CD14-positive monocyte (primary cell): ENCODE measurements around the gene SPESP1. TPM values are rescaled to one million over a fixed set of nuclear protein-coding genes. Genes with fewer than 3 reads are reported as not detected.

Experiments used
- DNase-seq, 3 donors: peaks; one replicate each; pipeline ENCODE4 v3.0.0-alpha.2; 2011 to 2022
- H2AFZ ChIP-seq: 2 replicates; pipeline ENCODE4 v1.6.0; 2012; ENCODE audit warnings: mild to moderate bottlenecking, low read depth, low read length, inconsistent platforms; ENCODE audit not compliant: insufficient read depth, poor library complexity, severe bottlenecking
- H3K27ac ChIP-seq, 2 donors: 1 replicate in 1 of 2; 2 replicates in 1 of 2; pipeline ENCODE4 v1.5.1; 2012 to 2013; ENCODE audit warnings: low read length in 2 of 2, control low read depth in 1 of 2, inconsistent platforms in 1 of 2, low read depth in 1 of 2, mild to moderate bottlenecking in 1 of 2
- H3K27me3 ChIP-seq, 2 donors: one replicate each; pipeline versions ENCODE4 v1.6.0 to v1.6.1; 2011 to 2013; ENCODE audit warnings: low read length in 2 of 2; ENCODE audit not compliant: control insufficient read depth in 2 of 2, insufficient read depth in 2 of 2
- H3K36me3 ChIP-seq, 2 donors: replicated peaks in 1 of 2; 1 replicate in 1 of 2; 2 replicates in 1 of 2; pipeline versions ENCODE4 v1.5.1 to v1.6.1; 2012 to 2013; ENCODE audit warnings: low read length in 2 of 2, control low read depth in 1 of 2, inconsistent platforms in 1 of 2, mild to moderate bottlenecking in 1 of 2; ENCODE audit not compliant: insufficient read depth in 2 of 2, control insufficient read depth in 1 of 2
- H3K4me1 ChIP-seq, 2 donors: 1 replicate in 1 of 2; 2 replicates in 1 of 2; pipeline versions ENCODE4 v1.5.1 to v1.6.1; 2012 to 2013; ENCODE audit warnings: low read length in 2 of 2, control low read depth in 1 of 2, inconsistent platforms in 1 of 2, mild to moderate bottlenecking in 1 of 2, moderate library complexity in 1 of 2; ENCODE audit not compliant: insufficient read depth in 2 of 2, control insufficient read depth in 1 of 2
- H3K4me2 ChIP-seq: replicated peaks from 2 replicates; pipeline ENCODE3; 2012; ENCODE audit warnings: low read length, moderate library complexity, mild to moderate bottlenecking; ENCODE audit not compliant: poor library complexity, severe bottlenecking; ENCODE audit errors: extremely low read depth
- H3K4me3 ChIP-seq, 3 experiments: fragments of 200-600 bp in 1 of 3; sonication (generic) in 1 of 3; replicated peaks in 1 of 3; 1 replicate in 2 of 3; 2 replicates in 1 of 3; pipeline ENCODE4 v1.5.1; 2011 to 2013; ENCODE audit warnings: low read length in 3 of 3, mild to moderate bottlenecking in 3 of 3, control low read depth in 2 of 3, low read depth in 2 of 3, inconsistent platforms in 1 of 3, moderate library complexity in 1 of 3
- H3K79me2 ChIP-seq: 2 replicates; pipeline ENCODE4 v1.6.0; 2012; ENCODE audit warnings: mild to moderate bottlenecking, control low read depth, inconsistent platforms, low read length, moderate library complexity; ENCODE audit not compliant: insufficient read depth
- H3K9ac ChIP-seq: 2 replicates; pipeline ENCODE4 v1.6.0; 2017; ENCODE audit warnings: low read length, mild to moderate bottlenecking; ENCODE audit not compliant: insufficient read depth, poor library complexity, severe bottlenecking
- H3K9me3 ChIP-seq, 2 donors: replicated peaks in 1 of 2; 1 replicate in 1 of 2; 2 replicates in 1 of 2; pipeline versions ENCODE4 v1.5.1 to v1.6.1; 2012 to 2013; ENCODE audit warnings: low read length in 2 of 2, control low read depth in 1 of 2; ENCODE audit not compliant: control insufficient read depth in 1 of 2, insufficient read depth in 1 of 2
- H4K20me1 ChIP-seq: 2 replicates; pipeline ENCODE4 v1.6.0; 2012; ENCODE audit warnings: mild to moderate bottlenecking, low read length, control low read depth, moderate library complexity; ENCODE audit not compliant: insufficient read depth
- H3K27ac Mint-ChIP-seq, 7 donors: one replicate each; pipeline ENCODE4 v1.8.0; 2020; ENCODE audit warnings: mild to moderate bottlenecking in 7 of 7, mixed read lengths in 7 of 7, moderate library complexity in 6 of 7, inconsistent platforms in 2 of 7
- H3K27me3 Mint-ChIP-seq, 3 donors: one replicate each; pipeline ENCODE4 v1.8.0; 2021 to 2022; ENCODE audit warnings: low read depth in 3 of 3, mild to moderate bottlenecking in 3 of 3, mixed read lengths in 3 of 3, moderate library complexity in 3 of 3, inconsistent platforms in 1 of 3
- H3K36me3 Mint-ChIP-seq, 2 donors: one replicate each; pipeline ENCODE4 v1.8.0; 2020; ENCODE audit warnings: mixed read lengths in 2 of 2, inconsistent platforms in 1 of 2, mild to moderate bottlenecking in 1 of 2
- H3K4me1 Mint-ChIP-seq: one replicate; pipeline ENCODE4 v1.8.0; 2020; ENCODE audit warnings: mild to moderate bottlenecking, mixed read lengths
- H3K4me3 Mint-ChIP-seq, 2 donors: one replicate each; pipeline ENCODE4 v1.8.0; 2020; ENCODE audit warnings: mild to moderate bottlenecking in 2 of 2, mixed read lengths in 2 of 2, moderate library complexity in 1 of 2
- H3K9me3 Mint-ChIP-seq, 7 donors: one replicate each; pipeline ENCODE4 v1.8.0; 2020 to 2022; ENCODE audit warnings: mixed read lengths in 7 of 7, mild to moderate bottlenecking in 6 of 7, moderate library complexity in 6 of 7, inconsistent platforms in 2 of 7
- CTCF ChIP-seq: fragments of 200-600 bp; IDR thresholded peaks from one replicate; pipeline ENCODE4 v1.8.0; 2022; ENCODE audit warnings: antibody characterized with exemption, mild to moderate bottlenecking
- WGBS: methylation state at CpG from one replicate; pipeline ENCODE4 v1.1.5; 2013; ENCODE audit warnings: missing lambda C conversion rate; ENCODE audit not compliant: insufficient coverage; 5-methylcytosine and 5-hydroxymethylcytosine counted together
- intact Hi-C, 2 donors: fragments of 100-400 bp; cut with micrococcal nuclease; formaldehyde crosslinking; loops; one replicate each; pipeline versions ENCODE4 v1.15.0 to v1.15.1; 2023
- polyA plus RNA-seq, 3 donors: library from polyadenylated mRNA; depleted of rRNA in 1 of 3; unstranded in 2 of 3; stranded (reverse) in 1 of 3; fragments of 300-500 nt in 2 of 3; fragments of >200 nt in 1 of 3; fragmentation: Illumina TruSeq in 2 of 3; gene quantifications; 1 replicate in 2 of 3; 2 replicates in 1 of 3; pipeline ENCODE4 v1.2.3, GENCODE V29; 2012 to 2021

SPESP1 gene
- polyA plus RNA-seq, 3 donors, result 0.17 to 0.86 (median 0.47) TPM

GRCh38 chr15:68989541-68990230, 59.4 kb downstream of the SPESP1 start:
- Histone ChIP-seq H3K79me2 (no peaks in the 10 kb centered on the region), H3K4me1 (no peaks in the 10 kb centered on the region), H3K27ac (no peak overlapping the region), H3K27me3 (no peaks in the 10 kb centered on the region), H2AFZ (no peak overlapping the region), H3K9me3 (no peaks in the 10 kb centered on the region), H4K20me1 (no peaks in the 10 kb centered on the region), H3K4me2 (no peak overlapping the region), H3K36me3 (no peaks in the 10 kb centered on the region), H3K4me3 (no peak overlapping the region), H3K9ac (no peak overlapping the region)
- Mint-ChIP-seq H3K9me3 (peaks cover 0 to 1% (median 0%) of the 10 kb centered on the region in 7 donors), H3K36me3 (no peaks in the 10 kb centered on the region), H3K4me1 (no peaks in the 10 kb centered on the region), H3K27ac (no peak overlapping the region), H3K4me3 (no peak overlapping the region), H3K27me3 (peaks cover 0 to 2% (median 0%) of the 10 kb centered on the region in 3 donors)
- intact Hi-C loops, result no loop called here
- no peak for TF ChIP-seq CTCF
- WGBS, result 100% methylated on average over 1 of the region's 2 CpGs
- no peak for DNase-seq

DNA sequence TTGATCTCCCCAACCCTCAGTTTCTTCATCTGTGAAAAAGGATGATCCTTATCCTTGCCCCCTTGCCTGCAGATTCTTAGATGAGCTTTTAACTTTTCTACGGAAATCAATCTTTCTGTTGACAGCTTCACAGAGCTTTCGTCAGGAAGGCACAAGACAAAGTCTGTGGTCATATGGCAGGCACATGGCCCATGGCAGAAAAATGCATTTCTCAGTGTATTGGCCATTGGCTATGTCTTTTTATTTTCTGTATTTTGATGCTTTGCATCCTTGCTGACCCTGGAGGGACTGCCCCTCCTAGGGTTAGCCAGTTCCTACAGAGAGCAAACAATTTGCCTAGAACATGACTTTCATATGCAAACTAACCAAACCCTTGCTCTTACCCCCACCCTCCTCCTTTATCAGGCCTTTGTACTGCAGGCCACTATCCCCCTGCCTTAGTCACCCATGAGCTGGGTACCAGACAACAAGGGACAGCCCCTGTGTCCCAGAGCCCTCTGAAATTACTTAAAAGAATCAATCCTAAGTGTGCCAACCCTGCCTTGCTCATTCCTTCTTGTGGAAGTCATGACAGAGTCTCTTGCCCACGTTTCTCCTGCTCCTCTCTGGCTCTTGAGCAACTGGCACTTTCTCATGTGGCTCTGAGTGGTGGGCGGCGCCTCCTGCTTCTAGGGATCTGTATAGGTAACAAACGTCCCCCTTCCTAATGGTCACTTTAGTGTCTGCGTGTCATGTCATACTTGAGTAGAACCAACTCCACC, 60.1 kb downstream of the SPESP1 start:
- H3K36me3 ChIP-seq, result no peaks in the 10 kb centered on the region
- no peaks in the 10 kb centered on the region for H4K20me1 ChIP-seq
- H3K9ac ChIP-seq, result no peak overlapping the region
- intact Hi-C loops, result no loop called here
- WGBS, result 92% methylated on average over 6 of the region's 7 CpGs
- Mint-ChIP-seq H3K4me3 (no peak overlapping the region), H3K27ac (peak overlapping the region in 1 of 7 donors; percentile 27), H3K27me3 (peaks cover 0 to 2% (median 0%) of the 10 kb centered on the region in 3 donors), H3K9me3 (peaks cover 0 to 1% (median 0%) of the 10 kb centered on the region in 7 donors), H3K4me1 (no peaks in the 10 kb centered on the region), H3K36me3 (no peaks in the 10 kb centered on the region)
- H2AFZ ChIP-seq, result no peak overlapping the region
- H3K4me2 ChIP-seq, result no peak overlapping the region
- TF ChIP-seq CTCF, result no peak
- no peaks in the 10 kb centered on the region for H3K27me3 ChIP-seq
- H3K4me1 ChIP-seq, result no peaks in the 10 kb centered on the region
- no peak for DNase-seq
- no peaks in the 10 kb centered on the region for H3K79me2 ChIP-seq
- H3K27ac ChIP-seq, result no peak overlapping the region
- no peaks in the 10 kb centered on the region for H3K9me3 ChIP-seq
- H3K4me3 ChIP-seq, result no peak overlapping the region
